ENCODE results near the gene RAB27B. TPM values are rescaled to one million over a fixed set of nuclear protein-coding genes. Genes with fewer than 3 reads are reported as not detected.

Gene RAB27B, protein sequence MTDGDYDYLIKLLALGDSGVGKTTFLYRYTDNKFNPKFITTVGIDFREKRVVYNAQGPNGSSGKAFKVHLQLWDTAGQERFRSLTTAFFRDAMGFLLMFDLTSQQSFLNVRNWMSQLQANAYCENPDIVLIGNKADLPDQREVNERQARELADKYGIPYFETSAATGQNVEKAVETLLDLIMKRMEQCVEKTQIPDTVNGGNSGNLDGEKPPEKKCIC
- total RNA-seq, result under 1 TPM in 3 of 4 donors, not detected in 1; 0.02 to 0.20 (median 0.05) TPM

DNA sequence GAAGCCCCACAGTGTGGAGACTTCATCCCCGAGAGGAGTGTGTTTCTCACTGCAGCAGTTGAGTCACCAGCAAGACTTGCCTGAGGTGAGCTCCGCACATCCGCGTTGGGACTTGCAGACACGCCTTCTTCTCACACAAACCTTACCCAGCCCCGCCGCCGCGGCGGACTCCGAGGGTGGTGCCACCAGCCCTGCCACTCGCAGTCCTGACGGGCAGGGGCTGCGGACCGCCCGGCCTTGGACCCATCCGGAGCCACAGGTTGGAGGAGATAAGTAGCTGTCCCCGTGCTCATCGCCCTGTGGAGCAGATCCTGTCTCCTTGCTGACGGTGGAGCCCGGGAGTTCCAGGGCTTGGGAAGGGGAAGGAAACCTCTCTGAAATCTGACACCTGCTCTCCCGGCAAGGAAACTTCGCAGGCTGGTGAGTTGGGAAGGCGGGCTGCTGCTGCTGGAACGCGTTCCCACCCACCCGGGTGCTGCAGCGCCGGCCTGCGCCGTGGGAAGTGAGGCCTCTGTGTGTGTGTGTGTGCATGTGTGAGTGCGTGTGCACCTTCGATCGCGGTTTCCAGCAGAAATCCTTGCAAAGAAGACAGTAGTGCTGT lies at the start of gene RAB27B:
Gene RAB27B (plus strand): TSS at position 197 of the 601 bp plus-strand sequence. CDS start 49,109 bp downstream, outside the sequence.
- no peaks in the 10 kb centered on the region for H3K27me3 ChIP-seq
- in situ Hi-C loops (cut with MboI; ENCODE audit: low sequenced_read_pairs in 4 of 4), result no loop called here
- TF ChIP-seq, protein P1, sequence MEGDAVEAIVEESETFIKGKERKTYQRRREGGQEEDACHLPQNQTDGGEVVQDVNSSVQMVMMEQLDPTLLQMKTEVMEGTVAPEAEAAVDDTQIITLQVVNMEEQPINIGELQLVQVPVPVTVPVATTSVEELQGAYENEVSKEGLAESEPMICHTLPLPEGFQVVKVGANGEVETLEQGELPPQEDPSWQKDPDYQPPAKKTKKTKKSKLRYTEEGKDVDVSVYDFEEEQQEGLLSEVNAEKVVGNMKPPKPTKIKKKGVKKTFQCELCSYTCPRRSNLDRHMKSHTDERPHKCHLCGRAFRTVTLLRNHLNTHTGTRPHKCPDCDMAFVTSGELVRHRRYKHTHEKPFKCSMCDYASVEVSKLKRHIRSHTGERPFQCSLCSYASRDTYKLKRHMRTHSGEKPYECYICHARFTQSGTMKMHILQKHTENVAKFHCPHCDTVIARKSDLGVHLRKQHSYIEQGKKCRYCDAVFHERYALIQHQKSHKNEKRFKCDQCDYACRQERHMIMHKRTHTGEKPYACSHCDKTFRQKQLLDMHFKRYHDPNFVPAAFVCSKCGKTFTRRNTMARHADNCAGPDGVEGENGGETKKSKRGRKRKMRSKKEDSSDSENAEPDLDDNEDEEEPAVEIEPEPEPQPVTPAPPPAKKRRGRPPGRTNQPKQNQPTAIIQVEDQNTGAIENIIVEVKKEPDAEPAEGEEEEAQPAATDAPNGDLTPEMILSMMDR (IDR thresholded peaks at IDR 0.05 in 4 of 5, conservative IDR thresholded peaks at IDR 0.05 in 1 of 5), result no peak
- no peak for TF ChIP-seq POLR2A (IDR thresholded peaks at IDR 0.05)
- no peaks in the 10 kb centered on the region for H3K36me3 ChIP-seq
- H3K9me3 ChIP-seq, result no peaks in the 10 kb centered on the region
- peak within 1 kb of the TSS; percentile 32 to 59 (median 45) for H3K4me3 ChIP-seq
- intact Hi-C loops (cut with DNase I; ENCODE audit: low total_unique reads), result no loop called here
- DNase-seq (peak; percentile 3 to 13), ATAC-seq (peak; percentile 33 to 36)
- no peaks in the 10 kb centered on the region for H3K4me1 ChIP-seq
- H3K27ac ChIP-seq, result no peak within 1 kb of the TSS

DNA sequence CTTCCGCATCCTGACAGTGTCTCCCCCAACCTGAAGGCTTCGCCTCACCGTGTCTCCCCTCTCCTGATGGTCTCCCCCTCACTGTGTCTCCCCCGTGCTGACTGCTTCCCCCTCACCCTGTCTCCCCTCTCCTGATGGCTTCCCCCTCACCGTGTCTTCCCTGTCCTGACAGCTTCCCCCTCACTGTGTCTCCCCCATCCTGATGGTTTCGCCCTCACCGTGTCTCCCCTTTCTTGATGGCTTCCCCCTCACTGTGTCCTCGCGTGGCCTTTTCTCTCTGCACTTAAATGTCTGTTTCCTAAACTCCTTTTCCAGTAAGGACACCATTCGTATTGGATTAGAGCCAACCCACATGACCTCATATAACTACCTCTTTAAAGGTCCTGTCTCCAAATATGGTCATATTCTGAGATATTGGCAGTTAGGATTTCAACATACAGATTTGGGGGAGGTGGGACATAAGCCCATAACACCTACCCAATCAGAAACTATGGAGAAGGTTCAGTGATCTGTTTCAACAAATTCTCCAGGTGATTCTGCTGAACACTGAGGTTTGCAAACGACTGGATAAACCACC lies 47.9 kb upstream of the RAB27B start:
- in situ Hi-C loops (cut with MboI; ENCODE audit: low sequenced_read_pairs in 4 of 4) (no loop called here), intact Hi-C loops (cut with DNase I; ENCODE audit: low total_unique reads) (no loop called here)
- no peak overlapping the region for H3K27ac ChIP-seq
- no peaks in the 10 kb centered on the region for H3K9me3 ChIP-seq
- H3K36me3 ChIP-seq, result no peaks in the 10 kb centered on the region
- H3K4me1 ChIP-seq, result no peaks in the 10 kb centered on the region
- H3K27me3 ChIP-seq, result no peaks in the 10 kb centered on the region
- DNase-seq (no peak), ATAC-seq (no peak)
- TF ChIP-seq, protein P1 (IDR thresholded peaks at IDR 0.05 in 4 of 5, conservative IDR thresholded peaks at IDR 0.05 in 1 of 5), result no peak
- TF ChIP-seq POLR2A (IDR thresholded peaks at IDR 0.05), result no peak
- no peak overlapping the region for H3K4me3 ChIP-seq

DNA sequence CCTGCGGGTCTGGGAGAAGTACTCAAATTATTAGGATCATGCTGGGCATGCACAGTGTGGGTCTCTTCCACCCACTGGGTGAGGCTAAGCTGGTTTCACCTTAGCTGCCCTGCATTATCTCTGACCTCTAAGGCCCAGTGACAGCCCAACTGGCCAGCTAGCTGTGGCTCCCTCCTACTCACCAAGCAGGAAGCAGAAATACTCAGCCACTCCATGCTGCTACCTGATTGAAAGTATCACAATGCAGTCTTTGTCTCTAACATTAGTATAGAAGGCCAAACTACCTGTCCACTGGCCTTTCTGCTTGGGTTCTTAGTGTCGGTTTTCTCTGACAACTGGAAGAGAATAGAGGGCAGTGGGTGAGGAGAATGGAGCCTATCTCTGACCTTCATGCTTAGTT lies 47.3 kb upstream of the RAB27B start:
- ATAC-seq (no peak), DNase-seq (no peak)
- in situ Hi-C loops (cut with MboI; ENCODE audit: low sequenced_read_pairs in 4 of 4), result no loop called here
- Histone ChIP-seq H3K27me3 (no peaks in the 10 kb centered on the region), H3K4me1 (no peaks in the 10 kb centered on the region), H3K4me3 (no peak overlapping the region), H3K27ac (no peak overlapping the region), H3K36me3 (no peaks in the 10 kb centered on the region), H3K9me3 (no peaks in the 10 kb centered on the region)
- TF ChIP-seq, protein P1 (IDR thresholded peaks at IDR 0.05 in 4 of 5, conservative IDR thresholded peaks at IDR 0.05 in 1 of 5), result no peak
- intact Hi-C loops (cut with DNase I; ENCODE audit: low total_unique reads), result no loop called here

DNA sequence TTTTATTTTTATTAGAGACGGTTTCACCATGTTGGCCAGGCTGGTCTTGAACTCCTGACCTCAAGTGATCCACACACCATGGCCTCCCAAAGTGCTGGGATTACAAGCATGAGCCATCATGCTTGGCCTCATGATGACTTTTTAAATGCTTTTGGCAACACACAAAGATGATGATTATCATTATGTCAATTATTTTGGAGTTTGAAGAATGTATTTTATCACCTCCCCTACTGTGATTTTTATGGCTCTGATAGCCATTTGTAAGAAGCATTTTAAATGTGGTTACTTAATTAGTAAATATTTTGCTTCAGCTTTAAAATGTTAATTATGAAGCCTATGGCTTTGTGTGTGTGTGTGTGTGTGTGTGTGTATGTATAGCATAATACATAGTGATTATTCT lies 45.1 kb upstream of the RAB27B start:
- no peaks in the 10 kb centered on the region for H3K9me3 ChIP-seq
- DNase-seq (no peak), ATAC-seq (no peak)
- no peaks in the 10 kb centered on the region for H3K36me3 ChIP-seq
- intact Hi-C loops (cut with DNase I; ENCODE audit: low total_unique reads) (no loop called here), in situ Hi-C loops (cut with MboI; ENCODE audit: low sequenced_read_pairs in 4 of 4) (no loop called here)
- no peaks in the 10 kb centered on the region for H3K27me3 ChIP-seq
- no peak overlapping the region for H3K4me3 ChIP-seq
- peaks cover 0 to 7% of the 10 kb centered on the region in 2 donors for H3K4me1 ChIP-seq
- H3K27ac ChIP-seq, result no peak overlapping the region
- TF ChIP-seq POLR2A (IDR thresholded peaks at IDR 0.05), result no peak
- TF ChIP-seq, protein P1 (IDR thresholded peaks at IDR 0.05 in 4 of 5, conservative IDR thresholded peaks at IDR 0.05 in 1 of 5), result no peak
